HepG2 (cell line): ENCODE measurements around the gene PPP2R5D. TPM values are rescaled to one million over a fixed set of nuclear protein-coding genes. Genes with fewer than 3 reads are reported as not detected.

ENCODE experiments used
- ADNP ChIP-seq: sonication (generic); formaldehyde crosslinking; IDR thresholded peaks from 2 replicates; pipeline ENCODE4 v1.4.0; 2020; ENCODE audit warnings: missing genetic modification reagents
- CHD2 ChIP-seq: IDR thresholded peaks from 2 replicates; pipeline ENCODE4 v1.6.1; 2011; ENCODE audit warnings: low read depth, low read length, improper control_type of control experiment
- EHMT2 ChIP-seq: fragments of 200-600 bp; sonication (generic); IDR thresholded peaks from 2 replicates; pipeline ENCODE4 v1.7.0; 2017; ENCODE audit warnings: antibody characterized with exemption, low read depth, low read length, borderline replicate concordance
- ESRRA ChIP-seq: sonication (generic); formaldehyde crosslinking; IDR thresholded peaks from 2 replicates; pipeline ENCODE4 v1.5.1; 2020; ENCODE audit warnings: mild to moderate bottlenecking, low read depth, missing genetic modification reagents
- HMG20A ChIP-seq: IDR thresholded peaks from 2 replicates; pipeline ENCODE4 v1.6.1; 2016; ENCODE audit warnings: borderline replicate concordance
- HOXA5 ChIP-seq: sonication (generic); formaldehyde crosslinking; IDR thresholded peaks from 2 replicates; pipeline ENCODE4 v1.4.0; 2020; ENCODE audit warnings: missing genetic modification reagents
- KDM3A ChIP-seq: IDR thresholded peaks from 2 replicates; pipeline ENCODE4 v1.6.1; 2018; ENCODE audit warnings: low read depth, missing compliant biosample characterization
- MBNL3 ChIP-seq: fragments of 250-450 bp; sonication (Bioruptor Pico); conservative IDR thresholded peaks from 2 replicates; pipeline ENCODE4 v1.8.0; 2022; ENCODE audit warnings: mild to moderate bottlenecking, inconsistent platforms
- NFRKB ChIP-seq: fragments of 450-650 bp; IDR thresholded peaks from 2 replicates; pipeline ENCODE4 v1.6.1; 2017
- PLRG1 ChIP-seq: fragments of 450-650 bp; conservative IDR thresholded peaks from 2 replicates; pipeline ENCODE4 v1.6.1; 2016
- PRDM10 ChIP-seq: sonication (generic); formaldehyde crosslinking; IDR thresholded peaks from 2 replicates; pipeline ENCODE4 v1.4.0; 2020; ENCODE audit warnings: low read depth, missing genetic modification reagents
- TCF7L2 ChIP-seq: IDR thresholded peaks from 2 replicates; pipeline ENCODE4 v1.6.1; 2011; ENCODE audit warnings: mild to moderate bottlenecking, low read depth, low read length, moderate library complexity
- YEATS2 ChIP-seq: sonication (generic); formaldehyde crosslinking; IDR thresholded peaks from 2 replicates; pipeline ENCODE4 v1.4.0; 2020; ENCODE audit warnings: missing genetic modification reagents, borderline replicate concordance
- ZBTB21 ChIP-seq: sonication (generic); formaldehyde crosslinking; IDR thresholded peaks from 2 replicates; pipeline ENCODE4 v1.4.0; 2020; ENCODE audit warnings: missing genetic modification reagents
- ZFP36L2 ChIP-seq: sonication (generic); formaldehyde crosslinking; IDR thresholded peaks from 2 replicates; pipeline ENCODE4 v1.4.0; 2020; ENCODE audit warnings: missing genetic modification reagents
- ZIK1 ChIP-seq: sonication (generic); formaldehyde crosslinking; IDR thresholded peaks from 2 replicates; pipeline ENCODE4 v1.5.0; 2020; ENCODE audit warnings: mild to moderate bottlenecking, low read depth, missing genetic modification reagents, borderline replicate concordance
- ZMAT3 ChIP-seq: sonication (generic); formaldehyde crosslinking; conservative IDR thresholded peaks from 2 replicates; pipeline ENCODE4 v1.7.0; 2021; ENCODE audit warnings: missing genetic modification reagents
- ZNF260 ChIP-seq: sonication (generic); formaldehyde crosslinking; IDR thresholded peaks from 2 replicates; pipeline ENCODE4 v1.4.0; 2020; ENCODE audit warnings: missing genetic modification reagents, low read depth, mild to moderate bottlenecking, borderline replicate concordance
- ZNF326 ChIP-seq: sonication (generic); formaldehyde crosslinking; IDR thresholded peaks from 2 replicates; pipeline ENCODE4 v1.4.0; 2020; ENCODE audit warnings: missing genetic modification reagents, borderline replicate concordance
- ZNF34 ChIP-seq: sonication (generic); formaldehyde crosslinking; IDR thresholded peaks from 2 replicates; pipeline ENCODE4 v1.4.0; 2020; ENCODE audit warnings: mild to moderate bottlenecking, missing genetic modification reagents, borderline replicate concordance
- ZNF513 ChIP-seq: sonication (generic); formaldehyde crosslinking; conservative IDR thresholded peaks from 2 replicates; pipeline ENCODE4 v1.5.0; 2020; ENCODE audit warnings: missing genetic modification reagents
- polyA plus RNA-seq, 8 experiments: library from polyadenylated mRNA; depleted of rRNA in 3 of 8; stranded (reverse) in 7 of 8; unstranded in 1 of 8; fragments of >200 nt; fragmentation: Illumina TruSeq in 4 of 8; extraction: Trizol in 4 of 8; gene quantifications; 2 replicates each; pipeline versions ENCODE4 v1.2.1 to v1.2.3, GENCODE V29; 2011 to 2016; ENCODE audit warnings: low read depth in 4 of 8, missing spikeins in 1 of 8, mixed read lengths in 1 of 8; ENCODE audit not compliant: insufficient read depth in 1 of 8
- total RNA-seq, 5 experiments: library from RNA; depleted of rRNA; stranded (reverse); fragments of >200 nt; fragmentation: Illumina TruSeq; extraction: Trizol; gene quantifications; 2 replicates each; pipeline ENCODE4 v1.2.3, GENCODE V29; 2016; ENCODE audit warnings: low read depth in 1 of 5
- TF ChIP-seq, protein P1 (sequence below): sonication (generic); formaldehyde crosslinking; conservative IDR thresholded peaks from 2 replicates; pipeline ENCODE4 v1.4.0; 2020; ENCODE audit warnings: mild to moderate bottlenecking, missing genetic modification reagents, moderate library complexity

The PPP2R5D gene
- total and polyA plus RNA-seq, 2 of the 13 experiments (the other 11 are each of a cell fraction or from before 2014, with no cell fraction given): 53.7 to 60.4 TPM

DNA sequence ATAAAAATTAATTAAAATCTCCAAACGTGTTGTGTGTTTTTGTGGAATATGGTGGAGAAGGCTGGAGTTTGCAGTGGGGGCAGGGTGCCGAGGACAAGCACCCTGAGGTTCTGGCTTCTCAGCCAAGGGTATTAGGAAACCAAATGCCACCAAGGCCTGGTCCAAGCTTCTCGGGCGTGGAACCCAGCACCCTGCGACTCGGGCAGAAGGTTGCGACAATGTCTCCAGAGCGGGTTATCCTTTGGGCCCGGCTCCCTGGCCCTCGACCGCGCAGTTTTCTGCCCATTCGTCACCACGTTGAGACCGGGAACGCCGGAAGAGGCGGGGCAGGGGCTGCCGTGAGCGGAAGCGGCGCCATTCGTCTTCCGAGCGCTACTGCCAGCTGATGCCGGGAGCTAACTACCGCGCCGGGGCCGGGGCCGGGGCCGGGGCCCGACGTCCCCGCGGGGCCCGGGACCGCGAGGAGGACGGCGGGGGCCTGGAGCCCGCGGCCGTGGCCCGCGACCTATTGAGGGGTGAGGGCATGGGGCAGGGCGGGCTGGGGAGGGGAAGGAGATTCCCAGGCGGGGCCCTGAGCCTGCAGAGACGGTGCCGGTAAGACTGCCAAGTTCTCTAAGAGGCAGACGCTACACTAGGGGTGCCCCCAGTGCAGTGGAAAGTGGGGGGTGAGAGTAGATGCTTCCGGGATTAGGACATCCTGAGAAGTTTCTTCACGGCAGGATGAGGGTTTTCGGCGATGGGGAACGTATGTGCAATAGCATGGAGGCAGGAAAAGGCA is 37.1 kb downstream of the PPP2R5D start, which contains the start of gene RRP36 (continued):
- TF ChIP-seq ZMAT3 (CRISPR knock-in tag) (peak; percentile 60; the same call in 1 of the 2 replicates), ESRRA (CRISPR knock-in tag) (peak; percentile 66; the same call in 1 of the 2 replicates), YEATS2 (peak; percentile 79), KDM3A (no peak), ZIK1 (no peak), ZNF513 (CRISPR knock-in tag) (no peak), PRDM10 (CRISPR knock-in tag) (no peak), ZNF260 (CRISPR knock-in tag) (no peak), EHMT2 (no peak), ADNP (CRISPR knock-in tag) (no peak), ZBTB21 (CRISPR knock-in tag) (no peak), TCF7L2 (no peak), PLRG1 (no peak), ZNF326 (CRISPR knock-in tag) (0 out of 2 replicates have a peak, but pooled peaks have one; percentile 54), HOXA5 (no peak; the same call in 1 of the 2 replicates), CHD2 (no peak), ZFP36L2 (no peak), ZNF34 (CRISPR knock-in tag) (no peak), NFRKB (no peak), HMG20A (no peak), MBNL3 (CRISPR knock-in tag) (no peak)
- TF ChIP-seq, protein P1, sequence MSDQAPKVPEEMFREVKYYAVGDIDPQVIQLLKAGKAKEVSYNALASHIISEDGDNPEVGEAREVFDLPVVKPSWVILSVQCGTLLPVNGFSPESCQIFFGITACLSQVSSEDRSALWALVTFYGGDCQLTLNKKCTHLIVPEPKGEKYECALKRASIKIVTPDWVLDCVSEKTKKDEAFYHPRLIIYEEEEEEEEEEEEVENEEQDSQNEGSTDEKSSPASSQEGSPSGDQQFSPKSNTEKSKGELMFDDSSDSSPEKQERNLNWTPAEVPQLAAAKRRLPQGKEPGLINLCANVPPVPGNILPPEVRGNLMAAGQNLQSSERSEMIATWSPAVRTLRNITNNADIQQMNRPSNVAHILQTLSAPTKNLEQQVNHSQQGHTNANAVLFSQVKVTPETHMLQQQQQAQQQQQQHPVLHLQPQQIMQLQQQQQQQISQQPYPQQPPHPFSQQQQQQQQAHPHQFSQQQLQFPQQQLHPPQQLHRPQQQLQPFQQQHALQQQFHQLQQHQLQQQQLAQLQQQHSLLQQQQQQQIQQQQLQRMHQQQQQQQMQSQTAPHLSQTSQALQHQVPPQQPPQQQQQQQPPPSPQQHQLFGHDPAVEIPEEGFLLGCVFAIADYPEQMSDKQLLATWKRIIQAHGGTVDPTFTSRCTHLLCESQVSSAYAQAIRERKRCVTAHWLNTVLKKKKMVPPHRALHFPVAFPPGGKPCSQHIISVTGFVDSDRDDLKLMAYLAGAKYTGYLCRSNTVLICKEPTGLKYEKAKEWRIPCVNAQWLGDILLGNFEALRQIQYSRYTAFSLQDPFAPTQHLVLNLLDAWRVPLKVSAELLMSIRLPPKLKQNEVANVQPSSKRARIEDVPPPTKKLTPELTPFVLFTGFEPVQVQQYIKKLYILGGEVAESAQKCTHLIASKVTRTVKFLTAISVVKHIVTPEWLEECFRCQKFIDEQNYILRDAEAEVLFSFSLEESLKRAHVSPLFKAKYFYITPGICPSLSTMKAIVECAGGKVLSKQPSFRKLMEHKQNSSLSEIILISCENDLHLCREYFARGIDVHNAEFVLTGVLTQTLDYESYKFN: 0 out of 2 replicates have a peak, but pooled peaks have one; percentile 5
